Muscle of back (tissue), 13 donors: ENCODE results near the gene RFNG. TPM values are rescaled to one million over a fixed set of nuclear protein-coding genes. Genes with fewer than 3 reads are reported as not detected.

Experiments
- DNase-seq, 3 donors: peaks; one replicate each; pipeline versions ENCODE4 v3.0.0 to v3.0.0-alpha.2; 2013
- long read RNA-seq, 9 donors: transcript quantifications; one replicate each; lab custom pipeline, GENCODE V29; 2026
- polyA plus RNA-seq, 10 donors: library from polyadenylated mRNA; unstranded; fragments of 120-200 nt; gene quantifications; one replicate each; pipeline ENCODE4 v1.2.1, GENCODE V29; 2013; ENCODE audit not compliant: insufficient read length in 10 of 10

RFNG gene
- polyA plus RNA-seq, result 10 to 100 TPM; 18.2 to 39.0 (median 29.2) TPM
- long read RNA-seq, donor 1, transcript RFNG-209 (1 exons, 2,886 nt), result minor isoform, 7 of 88 reads
- long read RNA-seq, donor 1, transcript RFNG-201 (8 exons, 1,828 nt), result major isoform, 8 of 88 reads
- long read RNA-seq, donor 1, partial matches to known transcripts, result 57 of 88 reads
- long read RNA-seq, donor 1, other reads (novel, unspliced or antisense), result 15 of 88 reads
- long read RNA-seq, donor 2, transcript RFNG-209 (1 exons, 2,886 nt), result major isoform, 9 of 33 reads
- long read RNA-seq, donor 2, partial matches to known transcripts, result 20 of 33 reads
- long read RNA-seq, donor 2, other reads (novel, unspliced or antisense), result 0 of 33 reads
- long read RNA-seq, donor 3, result 0 reads
- long read RNA-seq, donor 4, transcript RFNG-209 (1 exons, 2,886 nt), result major isoform, 6 of 11 reads
- long read RNA-seq, donor 4, partial matches to known transcripts, result 0 of 11 reads
- long read RNA-seq, donor 4, other reads (novel, unspliced or antisense), result 0 of 11 reads
- long read RNA-seq, donor 5, transcript RFNG-201 (8 exons, 1,828 nt), result major isoform, 11 of 22 reads
- long read RNA-seq, donor 5, transcript RFNG-209 (1 exons, 2,886 nt), result minor isoform, 7 of 22 reads
- long read RNA-seq, donor 5, partial matches to known transcripts, result 0 of 22 reads
- long read RNA-seq, donor 5, other reads (novel, unspliced or antisense), result 0 of 22 reads
- long read RNA-seq, donor 6, transcript RFNG-201 (8 exons, 1,828 nt), result major isoform, 8 of 17 reads
- long read RNA-seq, donor 6, transcript RFNG-209 (1 exons, 2,886 nt), result major isoform, 8 of 17 reads
- long read RNA-seq, donor 6, partial matches to known transcripts, result 0 of 17 reads
- long read RNA-seq, donor 6, other reads (novel, unspliced or antisense), result 0 of 17 reads
- long read RNA-seq, donor 7, transcript RFNG-201 (8 exons, 1,828 nt), result major isoform, 8 of 13 reads
- long read RNA-seq, donor 7, partial matches to known transcripts, result 0 of 13 reads
- long read RNA-seq, donor 7, other reads (novel, unspliced or antisense), result 0 of 13 reads
- long read RNA-seq, donor 8, transcript RFNG-201 (8 exons, 1,828 nt), result minor isoform, 5 of 15 reads
- long read RNA-seq, donor 8, transcript RFNG-209 (1 exons, 2,886 nt), result major isoform, 9 of 15 reads
- long read RNA-seq, donor 8, partial matches to known transcripts, result 0 of 15 reads
- long read RNA-seq, donor 8, other reads (novel, unspliced or antisense), result 0 of 15 reads
- long read RNA-seq, donor 9, partial matches to known transcripts, result 0 of 2 reads
- long read RNA-seq, donor 9, other reads (novel, unspliced or antisense), result 0 of 2 reads

GRCh38 chr17:82051776-82052637, at the start of gene RFNG, which contains the start of gene GPS1:
TSS of gene RFNG (minus strand) at chr17:82051811. CDS start at chr17:82051766, 45 bp downstream.
TSS of gene GPS1 (plus strand) at chr17:82051898. CDS start at chr17:82051932, 34 bp downstream.
- DNase-seq, result peak; percentile 47 to 88 (median 77)

- peak in 1 of 3 donors; percentile 20 for DNase-seq
These were observed 49.7 kb upstream of the RFNG start for GRCh38 chr17:82101301-82101715.

- DNase-seq, result no peak
These were observed 49.1 kb upstream of the RFNG start for GRCh38 chr17:82100502-82101298.

GRCh38 chr17:82098939-82099763, 47.5 kb upstream of the RFNG start:
- DNase-seq, result no peak

- DNase-seq, result peak; percentile 97 to 98 (median 98)
These were observed 46.7 kb upstream of the RFNG start, which contains the start of gene FASN for GRCh38 chr17:82098169-82098938. TSS of gene FASN (minus strand) at chr17:82098236. CDS start at chr17:82096445, 1,791 bp downstream.

- DNase-seq, result no peak
These were observed 46.2 kb upstream of the RFNG start for GRCh38 chr17:82097919-82098168.

- DNase-seq, result peak in 1 of 3 donors; percentile 73
These were observed 45.7 kb upstream of the RFNG start for GRCh38 chr17:82097184-82097918.

GRCh38 chr17:82096709-82097183, 45.1 kb upstream of the RFNG start:
- no peak for DNase-seq

- DNase-seq, result no peak
These were observed 44.4 kb upstream of the RFNG start for GRCh38 chr17:82095777-82096708.

- DNase-seq, result no peak
These were observed 43.5 kb upstream of the RFNG start for GRCh38 chr17:82094931-82095776.

- no peak for DNase-seq
These were observed 41.6 kb upstream of the RFNG start for GRCh38 chr17:82092995-82093751.

- DNase-seq, result no peak
These were observed 41.0 kb upstream of the RFNG start for GRCh38 chr17:82092628-82092994.

GRCh38 chr17:82092094-82092586, 40.5 kb upstream of the RFNG start:
- peak in 1 of 3 donors; percentile 0 for DNase-seq
